ENCODE data around the gene PRKAR2B.

Gene PRKAR2B

GRCh38 chr7:107044347-107045194 is at the start of gene PRKAR2B:
TSS of gene PRKAR2B (plus strand) at chr7:107044705. CDS start at chr7:107044908, 203 bp downstream.
- peak; percentile 53 for DNase-seq (ENCODE audit: low read depth)
- peak within 1 kb of the TSS; percentile 71 for H3K4me3 ChIP-seq (ENCODE audit: low read length)
- TF ChIP-seq, protein P1, sequence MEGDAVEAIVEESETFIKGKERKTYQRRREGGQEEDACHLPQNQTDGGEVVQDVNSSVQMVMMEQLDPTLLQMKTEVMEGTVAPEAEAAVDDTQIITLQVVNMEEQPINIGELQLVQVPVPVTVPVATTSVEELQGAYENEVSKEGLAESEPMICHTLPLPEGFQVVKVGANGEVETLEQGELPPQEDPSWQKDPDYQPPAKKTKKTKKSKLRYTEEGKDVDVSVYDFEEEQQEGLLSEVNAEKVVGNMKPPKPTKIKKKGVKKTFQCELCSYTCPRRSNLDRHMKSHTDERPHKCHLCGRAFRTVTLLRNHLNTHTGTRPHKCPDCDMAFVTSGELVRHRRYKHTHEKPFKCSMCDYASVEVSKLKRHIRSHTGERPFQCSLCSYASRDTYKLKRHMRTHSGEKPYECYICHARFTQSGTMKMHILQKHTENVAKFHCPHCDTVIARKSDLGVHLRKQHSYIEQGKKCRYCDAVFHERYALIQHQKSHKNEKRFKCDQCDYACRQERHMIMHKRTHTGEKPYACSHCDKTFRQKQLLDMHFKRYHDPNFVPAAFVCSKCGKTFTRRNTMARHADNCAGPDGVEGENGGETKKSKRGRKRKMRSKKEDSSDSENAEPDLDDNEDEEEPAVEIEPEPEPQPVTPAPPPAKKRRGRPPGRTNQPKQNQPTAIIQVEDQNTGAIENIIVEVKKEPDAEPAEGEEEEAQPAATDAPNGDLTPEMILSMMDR (conservative IDR thresholded peaks at IDR 0.05; ENCODE audit: low read length), result no peak

DNA sequence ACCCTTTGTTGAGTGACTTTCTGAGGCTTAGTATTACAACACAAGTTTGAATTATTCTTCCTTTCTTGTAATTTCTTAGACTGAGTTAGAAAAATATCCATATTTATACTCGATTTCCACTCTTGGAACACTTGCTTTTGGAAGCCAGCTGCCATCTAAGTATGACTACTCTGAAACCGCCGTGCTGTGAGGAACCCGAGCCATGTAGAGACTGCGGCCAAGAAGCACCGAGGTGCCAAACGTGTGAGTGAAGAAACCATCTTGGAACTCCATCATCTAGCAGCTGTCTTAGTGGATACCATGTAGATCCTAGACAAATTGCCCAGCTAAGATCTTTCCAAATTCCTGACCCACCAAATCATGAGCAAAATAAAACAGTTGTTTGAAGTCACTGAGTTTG is 49.7 kb upstream of the PRKAR2B start:
- TF ChIP-seq, protein P1 (conservative IDR thresholded peaks at IDR 0.05; ENCODE audit: low read length), result no peak
- H3K4me3 ChIP-seq (ENCODE audit: low read length), result no peak overlapping the region
- no peak for DNase-seq (ENCODE audit: low read depth)

DNA sequence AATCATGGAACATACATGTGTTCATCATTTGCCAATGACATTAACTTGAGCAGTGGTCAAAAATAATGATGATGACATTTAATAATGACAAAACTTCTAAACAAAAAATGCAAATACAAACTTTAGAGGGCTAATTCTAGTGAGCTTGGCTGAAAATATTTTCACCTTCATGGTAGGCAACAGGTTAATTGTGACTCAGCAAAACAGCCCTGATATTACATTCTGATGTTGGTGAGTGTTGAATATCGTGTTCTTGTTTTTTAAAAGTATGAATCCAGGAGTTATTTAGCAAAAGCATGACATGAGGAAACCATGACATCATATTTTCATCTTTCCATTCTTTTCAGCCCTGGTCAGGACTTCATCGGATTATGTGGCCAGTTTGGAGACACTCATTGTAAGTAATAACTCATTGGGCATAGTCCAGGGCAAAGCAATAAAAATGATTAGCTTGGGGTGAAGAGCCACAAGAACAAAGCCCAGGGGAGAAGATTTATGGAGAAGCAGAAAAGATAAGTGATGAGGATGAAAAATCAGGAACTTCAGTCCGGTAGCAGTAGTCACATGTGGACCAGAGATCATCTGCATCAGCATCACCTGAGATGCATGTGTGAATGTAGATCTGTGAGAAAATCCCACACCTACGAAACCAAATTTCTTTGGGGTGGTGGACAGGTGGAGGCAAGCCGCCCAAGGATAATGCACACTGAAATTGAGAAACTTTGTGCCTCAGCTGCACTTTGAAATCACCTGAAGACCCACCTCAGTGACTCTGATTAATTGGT is 46.8 kb upstream of the PRKAR2B start:
- no peak overlapping the region for H3K4me3 ChIP-seq (ENCODE audit: low read length)
- TF ChIP-seq, protein P1 (conservative IDR thresholded peaks at IDR 0.05; ENCODE audit: low read length), result no peak
- DNase-seq (ENCODE audit: low read depth), result no peak

GRCh38 chr7:106999023-106999422 is 45.5 kb upstream of the PRKAR2B start:
- DNase-seq (ENCODE audit: low read depth), result no peak
- TF ChIP-seq, protein P1 (conservative IDR thresholded peaks at IDR 0.05; ENCODE audit: low read length), result no peak
- no peak overlapping the region for H3K4me3 ChIP-seq (ENCODE audit: low read length)

DNA sequence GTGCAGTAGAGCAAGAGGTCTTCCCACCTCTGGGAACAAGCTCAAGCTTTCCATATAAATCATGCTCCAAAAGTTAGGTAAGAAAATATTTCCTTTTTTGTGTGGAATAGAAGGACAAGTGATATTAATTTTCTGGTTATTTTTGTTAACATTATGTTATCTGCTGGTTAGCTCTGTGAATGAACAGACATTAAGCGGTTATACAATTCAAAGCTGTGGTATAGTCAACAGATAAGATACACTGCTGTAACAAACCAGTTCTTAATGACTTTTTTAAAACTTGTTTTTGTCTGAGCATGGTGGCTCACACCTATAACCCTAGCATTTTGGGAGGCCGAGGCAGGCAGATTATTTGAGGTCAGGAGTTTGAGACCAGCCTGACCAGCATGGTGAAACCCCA is 43.0 kb upstream of the PRKAR2B start:
- DNase-seq (ENCODE audit: low read depth), result no peak
- TF ChIP-seq, protein P1 (conservative IDR thresholded peaks at IDR 0.05; ENCODE audit: low read length), result no peak
- H3K4me3 ChIP-seq (ENCODE audit: low read length), result no peak overlapping the region

DNA sequence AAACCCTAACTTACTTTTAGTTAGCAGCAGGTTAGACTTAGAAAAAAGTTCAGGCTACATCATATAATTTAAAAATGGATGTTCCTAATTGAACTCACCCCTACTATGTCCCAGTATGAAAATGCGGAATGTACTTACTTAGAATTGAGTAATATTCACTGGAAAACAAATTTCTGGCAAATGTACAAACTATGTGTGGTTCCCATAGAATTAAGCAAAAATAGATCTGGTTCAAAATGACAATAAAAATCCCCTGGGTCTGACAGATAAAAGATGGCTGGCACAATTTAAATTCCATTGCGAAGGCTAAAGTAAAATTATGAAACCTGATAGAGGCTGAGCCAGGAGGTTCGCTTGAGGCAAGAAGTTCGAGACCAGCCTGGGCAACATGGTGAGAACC is 42.4 kb upstream of the PRKAR2B start:
- peak; percentile 46 for DNase-seq (ENCODE audit: low read depth)
- no peak overlapping the region for H3K4me3 ChIP-seq (ENCODE audit: low read length)
- TF ChIP-seq, protein P1 (conservative IDR thresholded peaks at IDR 0.05; ENCODE audit: low read length), result no peak

All from AG10803 (cell line).